ENCODE measurements around the gene AATF. TPM values are rescaled to one million over a fixed set of nuclear protein-coding genes. Genes with fewer than 3 reads are reported as not detected.
"Not testable (repeated sequence)": the region's sequence is repeated elsewhere in the genome, so short reads cannot be mapped to it uniquely, and the experiment has no call there.

The AATF gene
- total and polyA plus RNA-seq, 4 experiments from 2014 or later, result 52.0 to 89.4 (median 60.8) TPM

DNA sequence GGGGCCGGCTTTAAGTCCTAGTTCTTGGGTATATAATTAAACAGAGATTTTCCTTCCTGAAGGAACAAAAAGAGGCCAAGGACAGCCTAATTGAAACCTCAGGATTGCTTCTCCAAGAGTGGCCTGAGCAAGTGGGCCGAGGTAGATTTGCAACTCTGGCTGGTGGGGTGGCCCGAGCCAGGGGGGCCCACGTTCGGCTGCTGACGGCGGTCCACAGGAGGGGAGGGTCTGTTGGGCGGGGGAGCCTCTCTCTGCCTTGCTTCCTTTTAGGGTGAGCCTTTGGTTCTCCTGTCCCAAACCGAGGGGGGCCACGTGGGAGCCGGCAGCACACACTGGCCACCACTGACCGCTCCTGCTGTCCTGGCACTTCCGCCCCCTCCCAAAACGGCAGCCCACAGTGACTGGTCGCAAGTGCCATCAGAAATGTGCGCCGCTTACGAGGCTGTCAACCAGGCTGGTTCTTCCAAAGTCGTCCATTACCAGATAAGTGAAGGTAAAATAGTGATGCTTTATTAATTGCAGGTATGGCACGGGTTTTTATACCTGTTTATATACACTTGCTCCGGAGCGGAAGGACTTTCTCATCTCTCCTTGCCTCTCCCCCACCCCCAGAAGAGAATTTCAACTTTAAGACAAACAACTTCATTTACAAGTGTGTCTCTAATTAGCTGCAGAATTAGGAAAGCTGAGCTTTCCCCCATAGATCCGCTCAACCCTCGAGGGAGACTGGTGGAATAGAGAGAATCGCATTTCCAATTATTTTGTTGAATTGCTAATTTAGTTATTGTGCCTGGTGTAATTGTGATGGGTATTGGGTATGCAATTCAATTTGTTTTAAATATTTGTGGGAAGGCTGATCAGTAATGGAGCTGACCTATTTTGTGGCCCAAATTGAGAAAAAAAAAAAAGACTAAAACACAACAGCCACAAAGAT lies 117.8 kb downstream of the AATF start:
- H3K4me3 ChIP-seq (ENCODE audit: low read length in 2 of 2), result no peak overlapping the region
- H3K4me1 ChIP-seq (ENCODE audit: insufficient read depth, low read length), result no peaks in the 10 kb centered on the region
- CTCF ChIA-PET (ENCODE audit: partially characterized antibody), result interaction anchor here (1.4 kb wide), 1 partner anchor 19 kb away, joined by 5 read pairs; no protein-coding TSS in a partner anchor
- H3K36me3 ChIP-seq (ENCODE audit: insufficient read depth, low read length), result no peaks in the 10 kb centered on the region
- no peak overlapping the region for H3K27ac ChIP-seq (ENCODE audit: low read depth, low read length)
- H3K9me3 ChIP-seq (ENCODE audit: control insufficient read depth in 1 of 2, low read length in 2 of 2), result no peaks in the 10 kb centered on the region
- DNase-seq, result no peak
- H3K27me3 Mint-ChIP-seq, result peaks cover 0 to 6% of the 10 kb centered on the region in 2 donors
- H3K27me3 ChIP-seq (ENCODE audit: insufficient read depth, low read length), result no peaks in the 10 kb centered on the region
- no peak overlapping the region for H3K4me3 Mint-ChIP-seq
- POLR2A ChIA-PET (ENCODE audit: partially characterized antibody), result no interaction called here
- H3K9me3 Mint-ChIP-seq, result no peaks in the 10 kb centered on the region
- intact Hi-C loops (cut with micrococcal nuclease), result no loop called here
- no peak overlapping the region for H3K27ac Mint-ChIP-seq
- H3K36me3 Mint-ChIP-seq, result no peaks in the 10 kb centered on the region
- no peaks in the 10 kb centered on the region for H3K4me1 Mint-ChIP-seq

DNA sequence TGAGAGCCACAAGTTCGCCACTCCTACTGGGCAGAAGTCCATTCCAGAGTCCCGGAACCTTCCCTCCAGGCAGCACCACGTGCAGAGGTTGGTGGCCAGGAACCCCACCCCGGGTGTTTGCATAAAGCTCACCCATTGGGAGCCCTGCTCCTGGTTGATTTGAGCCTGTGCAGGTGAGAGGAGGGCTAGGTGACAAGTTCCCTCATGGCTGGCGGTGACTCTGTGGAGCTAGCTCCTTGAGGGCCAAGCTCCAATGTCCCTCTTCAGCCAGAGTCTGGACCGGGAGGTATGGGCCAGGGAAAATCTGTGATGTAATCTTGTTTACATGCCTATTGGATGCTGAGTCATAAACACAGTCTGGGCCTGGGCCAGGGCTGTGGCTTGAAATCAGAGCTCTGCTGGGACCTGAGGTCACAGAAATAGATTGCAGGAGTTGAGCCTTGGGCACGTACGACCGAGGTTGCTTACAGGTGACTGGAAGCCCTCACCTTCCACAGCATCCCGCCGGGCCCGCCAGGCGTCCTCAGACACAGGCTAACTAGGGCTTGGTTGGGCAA lies 118.9 kb downstream of the AATF start:
- H3K36me3 ChIP-seq (ENCODE audit: insufficient read depth, low read length), result no peaks in the 10 kb centered on the region

DNA sequence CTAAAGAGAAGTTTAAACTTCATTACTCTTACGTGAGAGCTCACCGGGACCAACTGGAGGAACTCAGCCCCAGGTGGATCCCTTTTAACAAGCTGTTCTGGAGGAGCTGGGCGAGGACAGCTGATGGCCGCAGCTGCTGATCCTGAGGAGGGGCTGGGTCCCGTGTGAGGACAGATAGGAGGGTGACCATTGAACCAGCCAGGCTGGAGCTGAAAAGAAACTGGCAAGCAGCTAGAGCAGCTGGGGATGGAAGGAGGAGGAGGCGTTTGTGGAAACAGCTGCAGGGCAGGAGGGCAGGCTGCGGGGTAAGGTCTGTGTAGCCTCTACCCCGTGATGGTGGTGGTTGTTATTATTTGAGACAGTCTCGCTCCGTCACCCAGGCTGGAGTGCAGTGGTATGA lies 119.5 kb downstream of the AATF start:
- intact Hi-C loops (cut with micrococcal nuclease), result no loop called here
- POLR2A ChIA-PET (ENCODE audit: partially characterized antibody), result no interaction called here
- no peaks in the 10 kb centered on the region for H3K9me3 Mint-ChIP-seq
- Histone ChIP-seq H3K36me3 (ENCODE audit: insufficient read depth, low read length) (no peaks in the 10 kb centered on the region), H3K27ac (ENCODE audit: low read depth, low read length) (no peak overlapping the region), H3K27me3 (ENCODE audit: insufficient read depth, low read length) (no peaks in the 10 kb centered on the region), H3K4me3 (ENCODE audit: low read length in 2 of 2) (no peak overlapping the region), H3K9me3 (ENCODE audit: control insufficient read depth in 1 of 2, low read length in 2 of 2) (no peaks in the 10 kb centered on the region), H3K4me1 (ENCODE audit: insufficient read depth, low read length) (no peaks in the 10 kb centered on the region)
- no peak overlapping the region for H3K27ac Mint-ChIP-seq
- H3K36me3 Mint-ChIP-seq, result no peaks in the 10 kb centered on the region
- H3K27me3 Mint-ChIP-seq, result peaks cover 0 to 6% of the 10 kb centered on the region in 2 donors
- DNase-seq, result no peak
- no peaks in the 10 kb centered on the region for H3K4me1 Mint-ChIP-seq
- CTCF ChIA-PET (ENCODE audit: partially characterized antibody), result no interaction called here
- no peak overlapping the region for H3K4me3 Mint-ChIP-seq

More for the DNA sequence above, 118.9 kb downstream of the AATF start:
- ChIA-PET CTCF (ENCODE audit: partially characterized antibody) (no interaction called here), POLR2A (ENCODE audit: partially characterized antibody) (no interaction called here)
- intact Hi-C loops (cut with micrococcal nuclease), result no loop called here
- H3K4me3 Mint-ChIP-seq, result no peak overlapping the region
- H3K4me1 Mint-ChIP-seq, result no peaks in the 10 kb centered on the region
- Histone ChIP-seq H3K27ac (ENCODE audit: low read depth, low read length) (no peak overlapping the region), H3K27me3 (ENCODE audit: insufficient read depth, low read length) (no peaks in the 10 kb centered on the region), H3K4me3 (ENCODE audit: low read length in 2 of 2) (no peak overlapping the region), H3K9me3 (ENCODE audit: control insufficient read depth in 1 of 2, low read length in 2 of 2) (no peaks in the 10 kb centered on the region), H3K4me1 (ENCODE audit: insufficient read depth, low read length) (no peaks in the 10 kb centered on the region)
- H3K9me3 Mint-ChIP-seq, result no peaks in the 10 kb centered on the region
- H3K27ac Mint-ChIP-seq, result no peak overlapping the region
- H3K36me3 Mint-ChIP-seq, result no peaks in the 10 kb centered on the region
- H3K27me3 Mint-ChIP-seq, result peaks cover 0 to 6% of the 10 kb centered on the region in 2 donors
- no peak for DNase-seq

DNA sequence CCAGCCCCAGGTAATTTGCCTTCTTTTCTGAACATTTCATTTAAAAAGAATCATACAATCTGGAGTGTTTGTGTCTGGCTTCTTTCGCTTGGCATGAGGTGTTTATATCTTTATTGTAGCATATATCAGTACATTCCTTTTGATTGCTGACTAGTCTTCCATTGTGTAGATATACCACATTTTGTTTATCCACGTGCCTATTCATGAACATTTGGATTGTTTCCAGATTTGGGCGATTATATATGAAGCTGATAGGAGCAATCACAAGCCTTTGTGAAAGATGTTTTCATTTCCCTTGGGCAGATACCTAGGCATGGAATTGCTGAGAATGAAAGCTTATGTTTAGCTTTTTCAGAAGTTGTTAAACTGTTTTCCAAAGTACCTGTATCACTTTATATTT lies 120.3 kb downstream of the AATF start:
- no peak overlapping the region for H3K27ac Mint-ChIP-seq
- no peaks in the 10 kb centered on the region for H3K9me3 Mint-ChIP-seq
- Histone ChIP-seq H3K4me3 (ENCODE audit: low read length in 2 of 2) (no peak overlapping the region), H3K27ac (ENCODE audit: low read depth, low read length) (no peak overlapping the region), H3K27me3 (ENCODE audit: insufficient read depth, low read length) (no peaks in the 10 kb centered on the region), H3K36me3 (ENCODE audit: insufficient read depth, low read length) (no peaks in the 10 kb centered on the region), H3K9me3 (ENCODE audit: control insufficient read depth in 1 of 2, low read length in 2 of 2) (no peaks in the 10 kb centered on the region), H3K4me1 (ENCODE audit: insufficient read depth, low read length) (no peaks in the 10 kb centered on the region)
- H3K27me3 Mint-ChIP-seq, result peaks cover 0 to 6% of the 10 kb centered on the region in 2 donors
- intact Hi-C loops (cut with micrococcal nuclease), result no loop called here
- CTCF ChIA-PET (ENCODE audit: partially characterized antibody), result no interaction called here
- H3K4me3 Mint-ChIP-seq, result no peak overlapping the region
- H3K36me3 Mint-ChIP-seq, result no peaks in the 10 kb centered on the region
- POLR2A ChIA-PET (ENCODE audit: partially characterized antibody), result no interaction called here
- no peaks in the 10 kb centered on the region for H3K4me1 Mint-ChIP-seq
- DNase-seq, result no peak

DNA sequence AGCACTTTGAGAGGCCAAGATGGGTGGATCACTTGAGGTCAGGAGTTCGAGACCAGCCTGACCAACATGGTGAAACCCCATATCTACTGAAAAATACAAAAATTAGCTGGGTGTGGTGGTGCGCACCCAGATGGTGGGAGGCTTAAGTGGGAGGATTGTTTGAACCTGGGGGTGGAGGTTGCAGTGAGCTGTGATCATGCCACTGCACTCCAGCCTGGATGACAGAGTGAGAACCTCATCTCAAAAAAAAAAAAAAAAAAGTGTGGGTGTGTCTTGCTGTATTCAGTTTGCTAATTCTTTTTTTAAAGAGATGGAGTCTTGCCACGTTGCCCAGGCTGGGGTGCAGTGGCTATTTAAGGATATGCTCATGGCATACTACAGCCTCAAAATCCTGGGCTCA lies 124.7 kb downstream of the AATF start:
- H3K4me3 Mint-ChIP-seq; H3K27ac Mint-ChIP-seq; H3K9me3 Mint-ChIP-seq; H3K27me3 ChIP-seq (ENCODE audit: insufficient read depth, low read length); intact Hi-C loops (cut with micrococcal nuclease); H3K9me3 ChIP-seq (ENCODE audit: control insufficient read depth in 1 of 2, low read length in 2 of 2); H3K27me3 Mint-ChIP-seq; CTCF ChIA-PET (ENCODE audit: partially characterized antibody); H3K27ac ChIP-seq (ENCODE audit: low read depth, low read length); H3K4me3 ChIP-seq (ENCODE audit: low read length in 2 of 2); H3K4me1 ChIP-seq (ENCODE audit: insufficient read depth, low read length); H3K36me3 Mint-ChIP-seq; H3K36me3 ChIP-seq (ENCODE audit: insufficient read depth, low read length); POLR2A ChIA-PET (ENCODE audit: partially characterized antibody); H3K4me1 Mint-ChIP-seq; DNase-seq: not testable (repeated sequence)

DNA sequence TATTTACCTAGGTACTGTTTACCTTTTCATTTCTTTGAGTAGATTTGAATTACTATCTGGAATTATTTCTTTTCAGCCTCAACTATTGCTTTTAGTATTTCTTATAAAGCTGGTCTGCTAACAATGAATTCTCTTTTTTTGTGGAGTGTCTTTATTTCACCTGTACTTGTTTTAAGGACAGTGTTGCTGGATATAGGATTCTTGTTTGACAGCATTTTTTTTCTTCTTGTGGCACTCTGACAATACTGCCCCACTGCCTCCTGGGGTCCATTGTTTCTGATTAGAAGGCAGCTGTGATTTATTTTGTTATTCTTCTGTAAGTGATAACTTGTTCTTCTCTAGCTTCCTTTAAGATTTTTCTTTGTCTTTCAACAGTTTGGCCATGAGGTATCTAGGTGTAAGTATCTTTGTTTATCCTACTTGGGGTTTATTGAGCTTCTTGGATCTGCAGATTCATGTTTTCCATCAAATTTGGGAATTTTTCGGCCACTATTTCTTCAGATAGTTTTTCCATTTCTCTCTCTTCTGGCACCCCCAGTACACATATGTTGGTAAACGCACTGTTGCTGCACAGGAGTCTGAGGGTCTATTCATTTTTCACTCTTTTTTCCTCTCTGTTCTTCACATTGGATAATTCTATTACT lies 130.4 kb downstream of the AATF start:
- Mint-ChIP-seq H3K4me3 (no peak overlapping the region), H3K27me3 (no peaks in the 10 kb centered on the region), H3K36me3 (peaks cover 0 to 8% of the 10 kb centered on the region in 2 donors), H3K4me1 (no peaks in the 10 kb centered on the region), H3K27ac (no peak overlapping the region), H3K9me3 (peaks cover 0 to 12% (median 9%) of the 10 kb centered on the region in 8 donors)
- Histone ChIP-seq H3K9me3 (ENCODE audit: control insufficient read depth in 1 of 2, low read length in 2 of 2) (no peaks in the 10 kb centered on the region), H3K4me3 (ENCODE audit: low read length in 2 of 2) (no peak overlapping the region), H3K27ac (ENCODE audit: low read depth, low read length) (no peak overlapping the region), H3K36me3 (ENCODE audit: insufficient read depth, low read length) (no peaks in the 10 kb centered on the region), H3K4me1 (ENCODE audit: insufficient read depth, low read length) (no peaks in the 10 kb centered on the region), H3K27me3 (ENCODE audit: insufficient read depth, low read length) (no peaks in the 10 kb centered on the region)
- CTCF ChIA-PET (ENCODE audit: partially characterized antibody), result interaction anchor here (0.6 to 1.0 kb wide), 2 partner anchors 20 to 131 kb away, joined by 3 read pairs; no protein-coding TSS in a partner anchor
- no peak for DNase-seq
- intact Hi-C loops (cut with micrococcal nuclease), result no loop called here
- POLR2A ChIA-PET (ENCODE audit: partially characterized antibody), result no interaction called here

DNA sequence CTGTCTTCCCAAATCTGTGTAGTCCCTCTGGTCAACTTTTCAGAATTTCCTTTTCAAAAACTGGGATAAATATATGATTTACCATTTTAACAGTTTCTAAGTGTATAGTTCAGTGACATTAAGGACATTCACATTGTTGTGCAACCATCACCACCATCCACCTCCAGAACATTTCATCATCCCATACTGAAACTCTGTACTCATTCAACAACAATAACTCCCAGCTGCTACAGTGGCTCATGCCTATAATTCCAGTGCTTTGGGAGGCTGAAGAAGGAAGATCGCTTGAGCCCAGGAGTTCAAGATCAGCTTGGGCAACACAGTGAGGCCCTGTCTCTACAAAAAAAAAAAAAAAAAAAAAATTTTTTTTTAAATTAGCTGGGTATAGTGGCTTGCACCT lies 131.0 kb downstream of the AATF start:
- Histone ChIP-seq H3K4me3 (ENCODE audit: low read length in 2 of 2) (no peak overlapping the region), H3K9me3 (ENCODE audit: control insufficient read depth in 1 of 2, low read length in 2 of 2) (no peaks in the 10 kb centered on the region), H3K27ac (ENCODE audit: low read depth, low read length) (no peak overlapping the region), H3K36me3 (ENCODE audit: insufficient read depth, low read length) (no peaks in the 10 kb centered on the region), H3K4me1 (ENCODE audit: insufficient read depth, low read length) (no peaks in the 10 kb centered on the region), H3K27me3 (ENCODE audit: insufficient read depth, low read length) (no peaks in the 10 kb centered on the region)
- no peak overlapping the region for H3K4me3 Mint-ChIP-seq
- no peaks in the 10 kb centered on the region for H3K4me1 Mint-ChIP-seq
- peaks cover 0 to 8% of the 10 kb centered on the region in 2 donors for H3K36me3 Mint-ChIP-seq
- H3K9me3 Mint-ChIP-seq, result peaks cover 0 to 12% (median 9%) of the 10 kb centered on the region in 8 donors
- H3K27me3 Mint-ChIP-seq, result no peaks in the 10 kb centered on the region
- DNase-seq, result no peak
- ChIA-PET POLR2A (ENCODE audit: partially characterized antibody) (no interaction called here), CTCF (ENCODE audit: partially characterized antibody) (interaction anchor here (0.6 to 1.0 kb wide), 2 partner anchors 20 to 131 kb away, joined by 3 read pairs; no protein-coding TSS in a partner anchor)
- intact Hi-C loops (cut with micrococcal nuclease), result no loop called here
- peak overlapping the region in 1 of 7 donors; percentile 13 for H3K27ac Mint-ChIP-seq

Measured in CD4-positive, alpha-beta memory T cell (primary cell).